ENCODE results near the gene TTC22.

The TTC22 gene

DNA sequence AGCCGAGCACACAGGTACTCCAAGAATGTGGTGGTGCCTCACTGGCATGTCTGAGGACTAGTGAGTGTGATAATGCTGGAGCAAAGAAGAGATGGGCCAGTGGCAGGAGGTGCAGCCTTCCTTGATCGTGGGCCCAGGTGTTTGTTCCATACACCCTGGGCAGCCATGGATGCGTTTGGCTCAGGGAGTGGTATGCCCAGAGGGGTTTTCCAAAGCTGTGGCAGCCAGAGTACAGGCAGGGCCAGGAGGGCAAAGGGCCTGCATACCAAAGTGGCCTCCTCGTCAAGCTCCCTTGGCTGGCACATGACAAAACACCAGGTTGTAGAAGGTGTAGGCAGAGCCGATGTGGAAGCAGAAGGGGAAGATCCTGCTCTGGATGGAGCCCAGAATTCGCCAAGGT, 55.8 kb downstream of the TTC22 start:
- DNase-seq (ENCODE audit: low spot score): no peak
- TF ChIP-seq, protein P1, sequence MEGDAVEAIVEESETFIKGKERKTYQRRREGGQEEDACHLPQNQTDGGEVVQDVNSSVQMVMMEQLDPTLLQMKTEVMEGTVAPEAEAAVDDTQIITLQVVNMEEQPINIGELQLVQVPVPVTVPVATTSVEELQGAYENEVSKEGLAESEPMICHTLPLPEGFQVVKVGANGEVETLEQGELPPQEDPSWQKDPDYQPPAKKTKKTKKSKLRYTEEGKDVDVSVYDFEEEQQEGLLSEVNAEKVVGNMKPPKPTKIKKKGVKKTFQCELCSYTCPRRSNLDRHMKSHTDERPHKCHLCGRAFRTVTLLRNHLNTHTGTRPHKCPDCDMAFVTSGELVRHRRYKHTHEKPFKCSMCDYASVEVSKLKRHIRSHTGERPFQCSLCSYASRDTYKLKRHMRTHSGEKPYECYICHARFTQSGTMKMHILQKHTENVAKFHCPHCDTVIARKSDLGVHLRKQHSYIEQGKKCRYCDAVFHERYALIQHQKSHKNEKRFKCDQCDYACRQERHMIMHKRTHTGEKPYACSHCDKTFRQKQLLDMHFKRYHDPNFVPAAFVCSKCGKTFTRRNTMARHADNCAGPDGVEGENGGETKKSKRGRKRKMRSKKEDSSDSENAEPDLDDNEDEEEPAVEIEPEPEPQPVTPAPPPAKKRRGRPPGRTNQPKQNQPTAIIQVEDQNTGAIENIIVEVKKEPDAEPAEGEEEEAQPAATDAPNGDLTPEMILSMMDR (IDR thresholded peaks at IDR 0.05; ENCODE audit: extremely low read depth, missing control alignments): no peak

DNA sequence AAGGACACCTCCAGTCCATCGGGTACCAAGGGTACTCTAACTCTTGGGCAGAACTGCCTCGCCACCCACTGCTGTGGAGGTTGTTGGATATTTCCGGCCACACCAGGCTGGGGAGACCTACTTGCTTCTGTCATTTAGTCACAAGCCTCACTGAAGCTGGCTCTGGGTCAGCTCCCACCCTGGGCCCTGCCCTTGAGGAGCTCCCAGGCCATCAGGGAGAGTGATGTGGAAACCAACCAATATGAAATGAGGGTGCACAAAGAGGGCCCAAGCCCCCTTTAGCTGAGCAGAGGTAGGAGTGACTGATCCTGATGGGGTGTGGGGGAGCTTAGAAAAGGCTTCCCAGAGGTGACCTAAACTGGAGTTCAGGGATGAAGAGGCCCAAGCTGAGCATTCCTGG, 56.4 kb downstream of the TTC22 start:
- no peak for DNase-seq (ENCODE audit: low spot score)

DNA sequence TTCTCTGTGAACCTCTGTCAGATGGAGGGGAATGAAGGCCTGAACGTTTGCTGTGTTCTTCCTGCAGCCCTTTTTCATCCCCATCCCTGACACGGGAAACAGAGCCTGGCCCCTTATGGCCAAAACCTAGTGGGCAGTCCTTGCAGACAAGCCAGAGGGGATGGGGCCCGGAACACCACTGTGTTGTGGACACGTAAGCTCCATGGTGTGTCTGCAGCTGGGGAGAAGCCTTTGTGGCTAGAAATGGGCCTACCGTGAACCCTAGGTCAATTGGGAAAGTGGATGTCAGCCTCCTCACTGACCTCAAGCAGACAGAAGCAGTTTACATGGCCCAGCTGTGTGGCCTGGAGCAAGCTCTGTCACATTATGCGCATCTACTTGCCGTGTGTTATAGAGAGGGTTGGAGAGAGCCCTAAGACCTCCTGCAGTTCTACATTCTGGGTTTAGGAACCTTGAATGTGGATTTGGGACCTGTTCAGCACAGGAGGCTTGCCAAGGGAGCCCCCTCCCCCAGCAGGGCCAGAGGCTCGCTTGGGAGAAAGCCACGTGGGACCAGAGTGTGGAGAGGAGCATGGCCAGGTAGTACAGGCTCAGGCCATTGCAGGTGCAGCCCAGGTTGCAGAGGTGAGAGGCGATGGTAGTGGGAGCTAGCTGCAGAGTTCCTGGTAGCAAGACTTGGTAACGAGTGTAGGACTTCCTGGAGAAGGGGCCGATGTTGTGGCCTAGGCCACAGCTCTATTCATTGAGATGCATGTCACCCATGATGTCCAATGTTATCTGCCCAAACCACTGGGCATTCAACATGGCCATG, 57.5 kb downstream of the TTC22 start:
- TF ChIP-seq, protein P1 (IDR thresholded peaks at IDR 0.05; ENCODE audit: extremely low read depth, missing control alignments): no peak
- DNase-seq (ENCODE audit: low spot score): no peak

More for the DNA sequence above, 56.4 kb downstream of the TTC22 start:
- TF ChIP-seq, protein P1 (IDR thresholded peaks at IDR 0.05; ENCODE audit: extremely low read depth, missing control alignments): no peak

DNA sequence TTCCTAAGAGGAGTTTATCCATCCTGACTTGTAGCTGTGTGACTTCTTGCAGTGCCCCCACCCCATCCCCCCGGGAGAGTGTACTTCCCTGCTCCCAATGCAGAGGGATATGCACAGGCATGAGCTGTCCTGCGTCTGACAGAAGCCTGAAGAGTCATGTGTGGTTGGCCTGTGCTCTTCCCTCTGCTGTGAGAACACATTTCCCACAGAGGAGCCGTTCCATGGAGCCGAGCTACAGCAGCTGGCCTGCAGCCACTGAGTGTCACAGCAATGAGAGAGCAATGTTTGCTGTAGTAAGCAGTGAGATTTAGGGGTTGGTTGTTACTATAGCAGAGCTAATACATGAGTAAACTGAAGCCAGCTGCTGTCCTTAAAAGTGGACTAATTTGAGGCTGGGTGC, 58.8 kb downstream of the TTC22 start:
- no peak for DNase-seq (ENCODE audit: low spot score)

DNA sequence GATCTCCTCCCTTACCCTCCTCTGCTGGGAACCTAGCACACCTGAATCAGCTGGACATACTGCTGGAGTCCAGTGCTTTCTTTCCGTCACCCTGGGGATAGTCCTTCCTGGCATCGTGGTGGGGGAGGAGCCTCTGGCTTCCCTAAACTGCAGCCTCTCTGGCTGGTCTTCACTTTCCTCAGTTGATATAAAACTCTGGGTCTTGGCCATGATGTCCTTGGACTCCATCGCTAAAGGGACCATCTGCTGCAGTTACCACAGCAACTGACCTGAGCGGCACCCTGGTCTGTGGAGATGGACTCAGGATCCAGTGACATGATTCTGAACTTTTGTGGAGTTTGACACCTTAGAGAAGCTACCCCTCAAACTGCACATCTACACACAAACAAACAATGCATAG, 59.6 kb downstream of the TTC22 start:
- TF ChIP-seq, protein P1 (IDR thresholded peaks at IDR 0.05; ENCODE audit: extremely low read depth, missing control alignments): no peak
- no peak for DNase-seq (ENCODE audit: low spot score)

More for the DNA sequence above, 58.8 kb downstream of the TTC22 start:
- TF ChIP-seq, protein P1 (IDR thresholded peaks at IDR 0.05; ENCODE audit: extremely low read depth, missing control alignments): no peak

DNA sequence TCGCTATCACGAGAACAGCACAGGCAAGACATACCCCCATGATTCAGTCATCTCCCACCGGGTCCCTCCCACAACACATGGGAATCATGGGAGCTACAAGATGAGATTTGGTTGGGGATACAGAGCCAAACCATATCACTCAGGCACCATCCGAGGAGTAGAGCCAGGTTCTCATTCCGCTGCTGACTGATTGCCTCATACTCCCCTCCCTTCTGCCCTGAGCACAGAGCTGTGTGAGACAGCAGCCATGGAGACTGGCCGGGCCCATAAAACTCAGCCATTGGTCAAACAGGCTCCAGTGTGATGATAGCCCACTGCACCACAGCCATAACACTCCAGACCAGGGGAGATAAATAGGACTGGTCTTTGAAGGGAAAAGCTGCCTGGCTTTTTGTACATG, 62.9 kb downstream of the TTC22 start:
- DNase-seq (ENCODE audit: low spot score): no peak
- TF ChIP-seq, protein P1 (IDR thresholded peaks at IDR 0.05; ENCODE audit: extremely low read depth, missing control alignments): no peak

DNA sequence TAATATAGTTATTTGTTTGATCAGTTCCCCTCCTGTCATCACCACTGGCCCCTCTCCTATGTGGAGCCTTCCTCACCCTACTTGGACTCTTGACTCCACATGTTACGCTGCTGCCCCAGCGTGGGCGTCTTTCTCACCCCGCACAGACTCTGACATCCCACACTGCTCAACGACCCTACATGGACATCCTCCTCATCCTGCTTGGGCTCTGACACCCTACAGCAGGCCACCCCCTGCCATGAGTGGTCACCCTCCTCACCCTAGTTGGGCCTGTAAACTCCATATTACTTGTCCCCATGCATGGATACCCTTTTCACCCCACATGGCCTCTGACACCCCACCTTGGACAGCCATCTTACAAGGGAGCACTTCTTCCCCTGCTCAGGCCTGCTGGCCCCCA, 64.4 kb downstream of the TTC22 start:
- TF ChIP-seq, protein P1 (IDR thresholded peaks at IDR 0.05; ENCODE audit: extremely low read depth, missing control alignments): no peak
- no peak for DNase-seq (ENCODE audit: low spot score)
